Calu3 (cell line): ENCODE results near the gene IFIT1. TPM values are rescaled to one million over a fixed set of nuclear protein-coding genes. Genes with fewer than 3 reads are reported as not detected.
A peak's percentile ranks its signal among the peaks of the same experiment; 100 is the strongest.

Experiments used
- Bru-seq: library from RNA; stranded (reverse); fragments of 400-500 nt; gene quantifications from one replicate; lab custom pipeline; 2021; lab: Mats Ljungman, UMichigan
- BruChase-seq, 2 experiments: library from RNA; stranded (reverse); fragments of 400-500 nt; gene quantifications; one replicate each; lab custom pipeline; 2021; lab: Mats Ljungman, UMichigan
- BruUV-seq: library from RNA; stranded (reverse); fragments of 400-500 nt; replicated peaks from 2 replicates; lab custom pipeline; 2021; lab: Mats Ljungman, UMichigan
- CTCF ChIA-PET: fragments of 300-600 bp; sonication (Branson Sonifier 250); formaldehyde crosslinking; loops from one replicate; lab custom pipeline; 2022; ENCODE audit warnings: antibody characterized with exemption; lab: Charles Lee
- DNase-seq: peaks from one replicate; pipeline ENCODE4 v3.0.0; 2022
- H3K27ac Mint-ChIP-seq: one replicate; pipeline ENCODE4 v1.8.0; 2022; ENCODE audit warnings: mixed read lengths; ENCODE audit not compliant: unreplicated experiment
- H3K27me3 Mint-ChIP-seq: one replicate; pipeline ENCODE4 v1.8.0; 2022; ENCODE audit warnings: mixed read lengths; ENCODE audit not compliant: unreplicated experiment
- H3K36me3 Mint-ChIP-seq: one replicate; pipeline ENCODE4 v1.8.0; 2022; ENCODE audit warnings: mild to moderate bottlenecking, moderate library complexity, mixed read lengths; ENCODE audit not compliant: insufficient read depth, unreplicated experiment
- H3K4me1 Mint-ChIP-seq: one replicate; pipeline ENCODE4 v1.8.0; 2022; ENCODE audit warnings: mild to moderate bottlenecking, low read depth, mixed read lengths; ENCODE audit not compliant: unreplicated experiment
- H3K4me3 Mint-ChIP-seq: one replicate; pipeline ENCODE4 v1.8.0; 2022; ENCODE audit warnings: mild to moderate bottlenecking, low read depth, moderate library complexity, mixed read lengths; ENCODE audit not compliant: unreplicated experiment
- H3K9me3 Mint-ChIP-seq: one replicate; pipeline ENCODE4 v1.8.0; 2022; ENCODE audit warnings: low read depth, mixed read lengths; ENCODE audit not compliant: unreplicated experiment
- intact Hi-C: fragments of 100-400 bp; cut with micrococcal nuclease; formaldehyde crosslinking; loops from one replicate; pipeline ENCODE4 v1.10.0; 2022; ENCODE audit not compliant: unreplicated experiment
- long read RNA-seq: library from polyadenylated mRNA; stranded (forward); transcript quantifications from one replicate; pipeline ENCODE4 v2.0.0, GENCODE V29; 2022
- total RNA-seq: library from RNA; stranded (reverse); gene quantifications from 2 replicates; pipeline ENCODE4 v1.2.3, GENCODE V29; 2022
- TF ChIP-seq, protein P1 (sequence below): fragments of 200-600 bp; IDR thresholded peaks from one replicate; pipeline ENCODE4 v1.8.0; 2022; ENCODE audit warnings: antibody characterized with exemption; ENCODE audit not compliant: unreplicated experiment

The IFIT1 gene, protein sequence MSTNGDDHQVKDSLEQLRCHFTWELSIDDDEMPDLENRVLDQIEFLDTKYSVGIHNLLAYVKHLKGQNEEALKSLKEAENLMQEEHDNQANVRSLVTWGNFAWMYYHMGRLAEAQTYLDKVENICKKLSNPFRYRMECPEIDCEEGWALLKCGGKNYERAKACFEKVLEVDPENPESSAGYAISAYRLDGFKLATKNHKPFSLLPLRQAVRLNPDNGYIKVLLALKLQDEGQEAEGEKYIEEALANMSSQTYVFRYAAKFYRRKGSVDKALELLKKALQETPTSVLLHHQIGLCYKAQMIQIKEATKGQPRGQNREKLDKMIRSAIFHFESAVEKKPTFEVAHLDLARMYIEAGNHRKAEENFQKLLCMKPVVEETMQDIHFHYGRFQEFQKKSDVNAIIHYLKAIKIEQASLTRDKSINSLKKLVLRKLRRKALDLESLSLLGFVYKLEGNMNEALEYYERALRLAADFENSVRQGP
- total RNA-seq (52.3 and 201 TPM in 2 replicates), Bru-seq, nascent RNA (percentile 97 among the genes with signal in this experiment), BruChase-seq, experiment 1, labeled RNA remaining after a 6-hour chase (percentile 85 among the genes with signal in this experiment), BruChase-seq, experiment 2, labeled RNA remaining after a 2-hour chase (percentile 85 among the genes with signal in this experiment)
- long read RNA-seq, full-length matches to known transcripts: 565 of 627 reads
- long read RNA-seq, partial matches to known transcripts: 34 of 627 reads
- long read RNA-seq, other reads (novel, unspliced or antisense): 28 of 627 reads

DNA sequence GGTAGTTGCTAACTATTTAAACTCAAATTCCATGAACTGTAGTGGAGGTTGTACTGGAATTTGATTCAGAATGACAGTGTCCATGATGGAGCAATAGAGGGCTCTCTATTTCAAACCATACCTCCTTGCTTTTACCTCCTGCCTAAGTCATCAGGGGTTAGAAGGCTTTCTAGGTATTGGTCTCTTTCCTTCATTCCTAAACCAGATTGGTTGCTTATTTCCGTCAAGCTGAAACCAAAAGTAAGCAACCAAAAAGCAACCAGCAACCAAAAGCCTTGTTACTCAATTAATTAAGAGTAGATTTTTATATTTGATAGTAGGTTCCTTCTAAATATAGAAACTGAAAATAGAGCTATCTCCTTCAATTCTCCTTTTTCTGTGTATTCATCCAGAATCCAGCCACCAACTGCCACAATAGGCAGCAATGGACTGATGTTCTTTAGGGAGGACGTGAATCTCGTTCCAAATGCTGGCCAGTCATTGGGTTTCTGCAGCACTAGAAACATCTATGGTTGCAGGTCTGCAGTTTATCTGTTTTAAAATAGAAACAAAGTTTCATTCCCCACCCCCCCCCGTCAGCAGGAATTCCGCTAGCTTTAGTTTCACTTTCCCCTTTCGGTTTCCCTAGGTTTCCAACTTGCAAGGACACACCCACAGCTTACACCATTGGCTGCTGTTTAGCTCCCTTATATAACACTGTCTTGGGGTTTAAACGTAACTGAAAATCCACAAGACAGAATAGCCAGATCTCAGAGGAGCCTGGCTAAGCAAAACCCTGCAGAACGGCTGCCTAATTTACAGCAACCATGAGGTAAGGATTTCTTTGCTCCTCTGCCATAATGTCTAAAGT, at the start of gene IFIT1:
IFIT1 (plus strand) TSS at position 717 of the 850 bp plus-strand sequence; CDS start at position 807, 90 bp downstream.
- CTCF ChIA-PET: interaction anchor here (0.6 to 0.9 kb wide), 6 partner anchors 12 to 400 kb away, joined by 3 to 6 read pairs (median 4); partner anchors contain the start of gene IFIT5
- H3K9me3 Mint-ChIP-seq: no peaks in the 10 kb centered on the region

DNA sequence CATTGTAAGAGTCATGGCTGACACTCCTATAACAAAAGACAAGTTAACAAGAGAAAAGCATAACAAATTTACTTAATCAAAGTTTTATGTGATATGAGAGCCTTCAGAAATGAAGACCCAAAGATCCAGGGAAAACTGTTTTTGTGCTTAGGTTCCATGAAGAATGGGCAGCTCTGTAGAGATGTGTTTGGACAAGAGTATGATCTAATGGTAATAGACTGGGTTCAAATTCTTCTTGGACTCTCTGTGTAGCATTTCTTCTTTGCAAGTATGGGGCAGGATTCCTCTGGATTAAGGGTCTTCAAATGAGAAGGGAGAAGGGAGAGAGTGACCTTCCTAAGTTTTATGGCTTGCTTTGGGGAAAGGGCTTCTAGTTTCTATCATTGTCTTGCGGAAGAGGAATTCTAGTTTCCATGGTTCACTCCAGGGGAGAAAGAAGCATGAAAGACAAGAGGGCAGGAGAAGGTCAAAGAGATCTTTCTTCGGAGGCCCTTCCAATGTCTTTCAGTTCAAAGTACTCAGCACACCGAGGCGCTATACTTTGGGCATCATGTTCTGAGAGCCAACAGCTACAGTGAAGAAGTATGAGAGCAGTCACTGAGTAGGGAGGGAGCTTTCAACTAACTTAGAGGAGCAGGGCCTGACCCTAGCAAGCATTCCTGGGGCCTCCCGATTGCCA, 49.2 kb upstream of the IFIT1 start:
- H3K4me1 Mint-ChIP-seq: peaks cover 33% of the 10 kb centered on the region
- H3K9me3 Mint-ChIP-seq: no peaks in the 10 kb centered on the region
- BruUV-seq: no TSS peak
- DNase-seq: no peak
- TF ChIP-seq, protein P1, sequence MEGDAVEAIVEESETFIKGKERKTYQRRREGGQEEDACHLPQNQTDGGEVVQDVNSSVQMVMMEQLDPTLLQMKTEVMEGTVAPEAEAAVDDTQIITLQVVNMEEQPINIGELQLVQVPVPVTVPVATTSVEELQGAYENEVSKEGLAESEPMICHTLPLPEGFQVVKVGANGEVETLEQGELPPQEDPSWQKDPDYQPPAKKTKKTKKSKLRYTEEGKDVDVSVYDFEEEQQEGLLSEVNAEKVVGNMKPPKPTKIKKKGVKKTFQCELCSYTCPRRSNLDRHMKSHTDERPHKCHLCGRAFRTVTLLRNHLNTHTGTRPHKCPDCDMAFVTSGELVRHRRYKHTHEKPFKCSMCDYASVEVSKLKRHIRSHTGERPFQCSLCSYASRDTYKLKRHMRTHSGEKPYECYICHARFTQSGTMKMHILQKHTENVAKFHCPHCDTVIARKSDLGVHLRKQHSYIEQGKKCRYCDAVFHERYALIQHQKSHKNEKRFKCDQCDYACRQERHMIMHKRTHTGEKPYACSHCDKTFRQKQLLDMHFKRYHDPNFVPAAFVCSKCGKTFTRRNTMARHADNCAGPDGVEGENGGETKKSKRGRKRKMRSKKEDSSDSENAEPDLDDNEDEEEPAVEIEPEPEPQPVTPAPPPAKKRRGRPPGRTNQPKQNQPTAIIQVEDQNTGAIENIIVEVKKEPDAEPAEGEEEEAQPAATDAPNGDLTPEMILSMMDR: no peak
- H3K36me3 Mint-ChIP-seq: peaks cover 7% of the 10 kb centered on the region
- CTCF ChIA-PET: interaction anchor here (1.0 kb wide), 1 partner anchor 11 kb away, joined by 3 read pairs; no protein-coding TSS in a partner anchor
- no peaks in the 10 kb centered on the region for H3K27me3 Mint-ChIP-seq
- intact Hi-C loops: no loop called here
- H3K27ac Mint-ChIP-seq: no peak overlapping the region
- no peak overlapping the region for H3K4me3 Mint-ChIP-seq

More for the DNA sequence above, at the start of gene IFIT1:
- Mint-ChIP-seq H3K4me1 (no peaks in the 10 kb centered on the region), H3K36me3 (peaks cover 15% of the 10 kb centered on the region), H3K4me3 (peak within 1 kb of the TSS; percentile 70), H3K27ac (peak within 1 kb of the TSS; percentile 47), H3K27me3 (no peaks in the 10 kb centered on the region)
- DNase-seq: peak; percentile 34
- TF ChIP-seq, protein P1: no peak
- intact Hi-C loops: no loop called here
- no TSS peak for BruUV-seq

DNA sequence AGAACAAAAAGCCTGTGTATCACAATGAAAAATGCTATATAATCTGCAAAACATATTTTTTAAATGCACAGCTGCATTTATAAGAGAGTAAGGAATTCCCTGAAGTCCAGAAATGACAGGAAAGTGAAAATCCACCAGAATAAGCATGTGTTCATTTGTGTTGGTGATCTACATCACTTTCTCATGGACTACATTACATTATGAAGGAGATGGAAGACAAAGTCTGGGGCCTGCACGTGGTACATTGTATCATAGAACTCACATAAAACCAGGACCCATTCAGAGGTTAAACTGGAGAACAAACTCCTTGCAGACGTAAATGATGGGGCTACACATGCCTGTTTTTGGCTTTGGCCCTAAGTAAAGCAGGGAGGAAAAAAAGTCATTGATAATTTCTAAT, 48.3 kb upstream of the IFIT1 start:
- intact Hi-C loops: no loop called here
- H3K36me3 Mint-ChIP-seq: peaks cover 7% of the 10 kb centered on the region
- H3K27ac Mint-ChIP-seq: no peak overlapping the region
- H3K9me3 Mint-ChIP-seq: no peaks in the 10 kb centered on the region
- CTCF ChIA-PET: no interaction called here
- TF ChIP-seq, protein P1: no peak
- no TSS peak for BruUV-seq
- H3K4me3 Mint-ChIP-seq: no peak overlapping the region
- H3K27me3 Mint-ChIP-seq: no peaks in the 10 kb centered on the region
- no peak for DNase-seq
- peaks cover 34% of the 10 kb centered on the region for H3K4me1 Mint-ChIP-seq
